ENCODE results near the gene KRTAP13-1.

The KRTAP13-1 gene

GRCh38 chr21:30426731-30427130, 30.9 kb downstream of the KRTAP13-1 start:
- H3K4me3 ChIP-seq (ENCODE audit: low read length): no peak overlapping the region
- TF ChIP-seq CTCF (conservative IDR thresholded peaks at IDR 0.05; ENCODE audit: low read depth, low read length): no peak
- DNase-seq (ENCODE audit: low read depth): no peak

- DNase-seq (ENCODE audit: low read depth): no peak
- H3K4me3 ChIP-seq (ENCODE audit: low read length): no peak within 1 kb of the TSS
- TF ChIP-seq CTCF (conservative IDR thresholded peaks at IDR 0.05; ENCODE audit: low read depth, low read length): no peak
These were observed 34.4 kb downstream of the KRTAP13-1 start, which contains the start of gene KRTAP13-4 for GRCh38 chr21:30430170-30430655. KRTAP13-4 (plus strand) TSS chr21:30430220; CDS start chr21:30430276, 56 bp downstream.

GRCh38 chr21:30434033-30434631, 38.3 kb downstream of the KRTAP13-1 start:
- H3K4me3 ChIP-seq (ENCODE audit: low read length): no peak overlapping the region
- no peak for DNase-seq (ENCODE audit: low read depth)
- peak; percentile 43 for TF ChIP-seq CTCF (conservative IDR thresholded peaks at IDR 0.05; ENCODE audit: low read depth, low read length)

GRCh38 chr21:30437010-30437565, 41.3 kb downstream of the KRTAP13-1 start:
- no peak for TF ChIP-seq CTCF (conservative IDR thresholded peaks at IDR 0.05; ENCODE audit: low read depth, low read length)
- no peak for DNase-seq (ENCODE audit: low read depth)
- no peak overlapping the region for H3K4me3 ChIP-seq (ENCODE audit: low read length)

GRCh38 chr21:30439975-30440374, 44.1 kb downstream of the KRTAP13-1 start, which contains the start of gene KRTAP15-1:
KRTAP15-1 (plus strand) TSS chr21:30440275; CDS start chr21:30440328, 53 bp downstream.
- H3K4me3 ChIP-seq (ENCODE audit: low read length): no peak within 1 kb of the TSS
- DNase-seq (ENCODE audit: low read depth): no peak
- TF ChIP-seq CTCF (conservative IDR thresholded peaks at IDR 0.05; ENCODE audit: low read depth, low read length): no peak

- TF ChIP-seq CTCF (conservative IDR thresholded peaks at IDR 0.05; ENCODE audit: low read depth, low read length): no peak
- no peak for DNase-seq (ENCODE audit: low read depth)
- H3K4me3 ChIP-seq (ENCODE audit: low read length): no peak overlapping the region
These were observed 47.4 kb downstream of the KRTAP13-1 start for GRCh38 chr21:30443226-30443625.

GRCh38 chr21:30444204-30444603, 48.4 kb downstream of the KRTAP13-1 start:
- no peak for DNase-seq (ENCODE audit: low read depth)
- no peak for TF ChIP-seq CTCF (conservative IDR thresholded peaks at IDR 0.05; ENCODE audit: low read depth, low read length)
- no peak overlapping the region for H3K4me3 ChIP-seq (ENCODE audit: low read length)

Data from retinal pigment epithelial cell (primary cell).